ENCODE measurements around the gene SGCE.

SGCE gene

DNA sequence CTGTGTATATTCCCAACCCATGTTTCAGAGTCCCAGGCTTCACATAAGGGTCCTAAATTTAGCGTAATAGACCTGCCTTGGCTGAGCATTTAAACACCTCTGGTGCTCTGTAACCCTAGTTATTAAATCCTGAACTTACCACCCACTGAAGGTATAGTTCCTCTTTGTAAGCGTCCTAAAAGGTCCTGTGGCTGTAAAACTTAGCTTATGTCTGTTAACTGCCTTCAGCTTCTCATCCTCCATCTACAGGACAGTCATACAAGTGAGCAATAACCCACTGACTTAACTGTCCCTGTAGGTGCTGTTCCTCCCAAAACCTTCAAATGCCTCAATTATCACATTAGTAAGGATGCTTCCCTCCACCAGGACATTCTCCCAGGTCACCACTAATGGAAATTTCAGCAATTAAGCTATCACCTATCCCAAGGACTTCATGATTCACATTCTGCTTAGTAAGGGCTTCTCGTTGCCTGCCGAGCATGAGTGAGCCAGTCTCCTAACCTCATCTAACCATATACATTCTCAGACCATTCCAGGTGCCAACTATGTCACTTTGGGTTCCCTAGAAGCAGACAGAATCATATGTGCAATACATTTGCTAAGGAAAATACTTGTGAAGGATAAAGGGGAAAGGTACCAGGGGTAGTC is 90.6 kb downstream of the SGCE start:
- DNase-seq, result no peak

- no peak for DNase-seq
These were observed 93.4 kb downstream of the SGCE start for GRCh38 chr7:94562525-94562924.

GRCh38 chr7:94561841-94562514 is 94.0 kb downstream of the SGCE start:
- no peak for DNase-seq

GRCh38 chr7:94559972-94560371 is 96.0 kb downstream of the SGCE start:
- DNase-seq, result no peak

DNA sequence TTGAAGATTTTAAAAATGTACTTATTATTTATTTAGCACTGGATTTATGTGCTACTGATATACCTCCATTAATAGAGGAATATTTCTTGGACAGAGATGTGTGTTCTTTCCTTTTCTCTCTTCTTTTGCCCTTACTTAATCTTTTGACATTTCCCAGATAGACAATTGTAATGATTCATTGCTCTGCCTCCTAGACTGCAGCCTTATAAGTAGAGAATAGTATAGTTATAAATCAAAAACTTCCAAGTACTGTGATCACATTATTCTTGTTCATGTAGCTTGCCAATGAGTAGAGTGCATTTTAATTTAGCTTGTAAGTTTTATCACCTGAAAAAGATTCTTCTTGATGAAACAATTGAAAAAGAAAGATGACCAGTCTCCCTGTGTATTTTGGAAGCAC is 98.7 kb downstream of the SGCE start:
- DNase-seq, result no peak

GRCh38 chr7:94556028-94556427 is 99.9 kb downstream of the SGCE start:
- no peak for DNase-seq

DNA sequence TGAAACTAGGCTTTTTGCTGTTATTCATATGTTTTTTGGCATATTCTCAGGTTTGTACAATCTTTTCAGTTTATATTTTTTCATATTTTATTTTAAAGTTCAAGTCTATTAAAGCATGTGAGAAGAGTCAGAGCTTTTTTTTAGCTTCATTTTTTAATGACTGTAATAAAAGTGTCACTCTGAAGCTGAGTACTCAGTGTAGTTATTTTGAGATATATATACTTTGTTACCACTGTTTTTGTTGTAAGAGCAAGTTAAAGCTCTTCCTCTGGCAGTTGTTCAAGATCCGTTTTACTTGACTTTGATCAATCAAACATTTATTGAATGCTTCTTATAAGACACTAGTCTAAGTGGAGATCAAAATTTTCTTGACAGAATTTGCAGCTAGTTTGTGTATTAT is 108.8 kb downstream of the SGCE start:
- no peak for DNase-seq

GRCh38 chr7:94540428-94540827 is 115.5 kb downstream of the SGCE start:
- no peak for DNase-seq
